CD4-positive, alpha-beta T cell treated with Interferon gamma for 1 hour (primary cell): ENCODE data around the gene C17orf58.

Experiments
- DNase-seq: peaks from one replicate; pipeline ENCODE4 v3.0.0-alpha.2; 2020

C17orf58 gene

GRCh38 chr17:67947325-67947813 is 48.9 kb downstream of the C17orf58 start:
- DNase-seq: no peak

- DNase-seq: no peak
Measured at GRCh38 chr17:67946513-67946912, 49.8 kb downstream of the C17orf58 start.

- no peak for DNase-seq
Measured at GRCh38 chr17:67944035-67944434, 52.2 kb downstream of the C17orf58 start.

GRCh38 chr17:67942810-67943209 is 53.5 kb downstream of the C17orf58 start:
- DNase-seq: no peak
